ENCODE data around the gene C6orf132.

GRCh38 chr6:42104095-42104803, 38.2 kb downstream of the C6orf132 start:
- TF ChIP-seq CTCF (IDR thresholded peaks at IDR 0.05 in 4 of 5, conservative IDR thresholded peaks at IDR 0.05 in 1 of 5) = peak; percentile 32 to 56 (median 46)
- no peak for TF ChIP-seq POLR2A (IDR thresholded peaks at IDR 0.05)
